WI38 (cell line): Measurements from ENCODE around the gene RAI14.
"Not testable (repeated sequence)": the region's sequence is repeated elsewhere in the genome, so short reads cannot be mapped to it uniquely, and the experiment has no call there.

Experiments used
- H3K4me3 ChIP-seq: 2 replicates; pipeline ENCODE4 v1.5.1; 2011; ENCODE audit warnings: low read depth, mild to moderate bottlenecking, control low read depth, low read length
- CTCF ChIP-seq: IDR thresholded peaks from 2 replicates; pipeline ENCODE4 v1.5.1; 2012; ENCODE audit warnings: low read depth, mild to moderate bottlenecking, control low read depth, low read length

Gene RAI14

DNA sequence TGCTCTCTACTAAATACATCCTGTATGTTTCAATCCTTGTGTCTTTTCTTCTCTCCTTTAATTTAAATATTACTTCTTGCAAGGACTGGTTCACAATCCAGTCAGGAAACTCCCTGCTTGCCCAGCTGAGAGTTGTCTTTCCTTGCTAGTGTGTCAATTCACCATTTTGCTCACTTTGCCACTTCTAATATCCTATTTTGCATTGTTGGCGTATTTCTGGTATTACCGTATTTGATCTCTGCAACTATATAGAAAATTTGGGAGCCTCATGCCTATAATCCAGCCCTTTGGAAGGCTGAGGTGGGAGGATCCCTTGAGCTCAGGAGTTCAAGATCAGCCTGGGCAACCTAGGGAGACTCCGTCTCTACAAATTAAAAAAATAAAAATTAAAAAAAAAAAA lies 92.3 kb downstream of the RAI14 start:
- TF ChIP-seq CTCF, result no peak
- no peak overlapping the region for H3K4me3 ChIP-seq

GRCh38 chr5:34749431-34749873 lies 93.3 kb downstream of the RAI14 start:
- no peak for TF ChIP-seq CTCF
- H3K4me3 ChIP-seq, result no peak overlapping the region

DNA sequence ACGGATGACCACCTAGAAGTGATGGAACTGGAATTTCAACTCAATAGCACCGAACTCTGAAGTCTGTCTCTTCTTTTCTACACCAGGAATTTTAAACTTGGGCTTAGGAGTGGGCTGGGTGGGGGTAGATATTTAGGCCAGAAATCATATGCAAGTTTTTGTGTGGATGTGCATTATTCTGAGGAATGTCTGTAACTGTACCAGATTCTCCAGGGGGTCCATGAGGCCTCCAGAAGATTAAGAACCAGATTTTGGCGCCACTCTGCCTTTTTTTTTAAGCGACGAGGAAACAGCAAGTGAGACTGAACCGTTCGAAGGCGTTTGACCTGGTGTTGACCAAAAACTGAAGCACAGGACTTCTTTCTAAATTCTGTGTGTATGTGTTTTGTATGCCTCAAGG lies 94.1 kb downstream of the RAI14 start:
- TF ChIP-seq CTCF, result no peak
- H3K4me3 ChIP-seq, result no peak overlapping the region

DNA sequence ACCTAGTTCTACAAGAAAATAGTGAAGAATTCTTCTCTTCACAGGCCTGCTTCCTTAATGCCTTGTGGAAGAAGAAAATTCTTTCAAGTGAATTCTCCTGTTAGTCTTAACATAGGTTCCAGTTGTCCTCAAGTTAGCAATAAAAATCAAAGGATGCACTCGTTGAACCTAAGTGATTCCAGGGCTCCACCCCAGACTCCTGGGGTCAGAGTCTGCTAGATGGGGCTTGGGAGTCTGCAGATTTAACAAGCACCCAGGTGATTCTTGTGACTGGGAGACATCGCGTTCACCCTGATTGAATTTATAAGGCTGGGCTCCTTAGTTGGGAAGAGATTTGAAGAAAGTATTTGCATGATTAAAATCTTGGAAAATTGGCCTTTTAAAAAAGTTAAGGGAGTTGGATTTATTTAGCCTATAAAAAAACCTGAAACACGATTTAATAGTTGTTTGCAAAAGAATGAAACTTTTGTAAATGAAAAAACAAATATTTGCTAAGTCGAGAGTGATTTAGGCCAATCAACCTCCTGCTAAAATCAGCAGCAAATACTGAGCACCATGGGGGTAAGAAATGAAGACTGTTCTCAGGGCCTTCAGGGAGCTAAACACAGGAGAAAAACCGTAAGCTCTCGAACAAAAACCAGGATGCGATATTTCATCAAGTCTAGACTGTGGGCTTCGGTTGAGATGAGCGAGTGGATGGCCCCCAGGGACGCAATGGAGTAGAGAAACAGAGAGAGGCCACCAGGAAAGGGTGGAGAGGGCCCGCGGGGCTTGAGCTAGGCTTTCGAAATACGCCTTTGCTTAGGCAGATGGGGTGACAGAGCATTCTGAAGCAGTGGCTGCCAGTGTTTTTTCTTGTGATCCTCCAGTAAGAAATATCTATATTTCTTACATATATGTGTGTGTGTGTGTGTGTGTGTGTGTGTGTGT lies 95.9 kb downstream of the RAI14 start:
- no peak overlapping the region for H3K4me3 ChIP-seq

DNA sequence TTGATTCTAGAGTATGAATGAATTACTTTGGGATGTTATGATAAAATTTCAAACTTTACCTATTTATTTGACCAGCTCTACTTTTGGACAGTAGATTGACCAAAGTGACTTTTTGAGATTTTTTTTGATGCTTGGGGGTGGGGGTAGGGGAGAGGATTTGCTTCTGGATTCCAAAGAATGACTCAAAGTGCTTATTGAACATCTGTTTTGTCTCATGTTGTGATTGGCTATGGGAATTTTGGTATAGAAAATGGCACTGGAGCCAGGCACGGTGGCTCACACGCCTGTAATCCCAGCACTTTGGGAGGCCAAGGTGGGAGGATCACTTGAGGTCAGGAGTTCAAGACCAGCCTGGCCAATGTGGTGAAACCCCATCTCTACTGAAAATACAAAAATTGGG lies 97.1 kb downstream of the RAI14 start:
- H3K4me3 ChIP-seq, result not testable (repeated sequence)

More for the DNA sequence above, 95.9 kb downstream of the RAI14 start:
- TF ChIP-seq CTCF, result no peak

DNA sequence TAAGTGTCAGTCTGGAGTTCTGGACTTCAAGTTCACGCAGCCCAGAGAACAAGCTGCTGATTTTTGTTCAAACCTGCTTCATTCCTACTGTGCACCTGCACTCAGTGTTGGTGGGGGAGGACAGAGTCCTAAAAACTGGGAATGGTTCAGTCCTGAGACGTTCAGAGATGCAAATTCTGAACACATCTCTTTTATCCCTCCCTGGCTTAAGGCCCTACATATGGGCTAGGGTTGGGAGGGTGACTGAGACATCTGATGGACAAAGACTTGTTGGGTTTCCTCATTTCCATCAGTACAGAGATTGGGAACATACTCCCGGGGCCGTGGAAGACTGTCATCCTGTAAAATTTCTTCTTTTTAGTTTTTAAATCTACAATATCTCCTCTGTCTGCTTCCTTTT lies 99.8 kb downstream of the RAI14 start:
- H3K4me3 ChIP-seq, result no peak overlapping the region
- TF ChIP-seq CTCF, result no peak

DNA sequence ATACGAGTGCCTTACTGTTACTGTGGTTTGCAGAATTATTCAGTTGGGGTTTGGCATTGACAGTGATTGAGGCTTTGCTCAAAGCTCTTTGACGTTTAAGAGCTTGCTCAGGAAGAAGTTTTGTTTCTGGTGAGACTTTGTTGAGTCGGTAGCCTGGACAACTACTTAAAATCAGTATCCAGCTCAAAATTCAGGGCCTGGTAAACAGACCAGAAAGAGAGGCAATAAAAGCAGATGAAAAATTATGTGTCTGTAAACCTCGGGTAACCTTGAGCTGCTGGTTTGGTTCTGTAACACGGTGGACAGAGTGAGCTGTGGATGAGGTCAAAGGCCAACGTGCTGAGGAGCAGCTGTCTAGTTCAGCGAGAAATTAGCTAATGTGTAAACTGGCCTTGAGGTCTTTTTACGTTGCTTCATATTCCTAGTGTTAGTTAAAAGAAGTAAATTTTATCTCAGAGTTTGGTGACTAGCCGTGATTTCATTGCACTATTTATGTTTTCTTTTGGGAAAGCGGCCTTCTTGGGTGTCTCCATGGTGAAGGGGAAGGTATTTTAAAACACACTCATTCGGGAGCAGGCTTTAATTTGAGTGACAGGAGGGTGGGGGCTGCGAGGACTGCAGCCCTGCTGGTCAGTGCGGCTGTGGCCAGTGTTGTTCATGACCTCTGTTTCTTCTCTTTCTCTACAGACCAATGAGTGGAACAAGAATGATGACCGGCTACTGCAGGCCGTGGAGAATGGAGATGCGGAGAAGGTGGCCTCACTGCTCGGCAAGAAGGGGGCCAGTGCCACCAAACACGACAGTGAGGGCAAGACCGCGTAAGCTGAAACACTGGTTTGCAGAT lies 100.9 kb downstream of the RAI14 start:
- no peak for TF ChIP-seq CTCF
- no peak overlapping the region for H3K4me3 ChIP-seq
